ENCODE measurements around the gene NELL1.

The NELL1 gene

GRCh38 chr11:21476588-21476987, 807.2 kb downstream of the NELL1 start:
- WGBS (ENCODE audit: extremely low coverage, insufficient coverage, low lambda C conversion rate), result no CpG with 5 or more reads among the region's 4 CpGs
- Histone ChIP-seq H3K23ac (ENCODE audit: low read length) (no peak overlapping the region), H3K27ac (ENCODE audit: low read depth, low read length) (no peak overlapping the region)

GRCh38 chr11:21480240-21480639, 810.9 kb downstream of the NELL1 start:
- H3K23ac ChIP-seq (ENCODE audit: low read length), result no peak overlapping the region
- H3K79me1 ChIP-seq (ENCODE audit: low read length), result no peaks in the 10 kb centered on the region
- no peak overlapping the region for H3K9ac ChIP-seq (ENCODE audit: low read length)
- H4K8ac ChIP-seq (ENCODE audit: low read depth, low read length), result no peak overlapping the region
- H3K4me1 ChIP-seq (ENCODE audit: control insufficient read depth, low read depth, low read length), result no peaks in the 10 kb centered on the region
- no peak overlapping the region for H2BK120ac ChIP-seq (ENCODE audit: low read depth, low read length)
- no peaks in the 10 kb centered on the region for H3K79me2 ChIP-seq (ENCODE audit: control insufficient read depth, insufficient read depth, low read length)
- no peak overlapping the region for H3K56ac ChIP-seq (ENCODE audit: low read length)
- no peak overlapping the region for H3K4me3 ChIP-seq (ENCODE audit: low read length)
- no peak overlapping the region for H3K27ac ChIP-seq (ENCODE audit: low read depth, low read length)
- H3K4ac ChIP-seq (ENCODE audit: low read depth, low read length), result no peak overlapping the region
- no peak overlapping the region for H2AK5ac ChIP-seq (ENCODE audit: low read length)
- WGBS (ENCODE audit: extremely low coverage, insufficient coverage, low lambda C conversion rate), result no CpG with 5 or more reads among the region's 2 CpGs
- no peak overlapping the region for H2BK5ac ChIP-seq (ENCODE audit: low read length)
- H3K4me2 ChIP-seq (ENCODE audit: low read length), result no peak overlapping the region
- no peak for DNase-seq
- no peak overlapping the region for H2BK15ac ChIP-seq (replicated peaks; ENCODE audit: low read depth)
- no peaks in the 10 kb centered on the region for H3K27me3 ChIP-seq (ENCODE audit: insufficient read depth, low read length, poor library complexity)
- no peaks in the 10 kb centered on the region for H3K36me3 ChIP-seq (ENCODE audit: control insufficient read depth, insufficient read depth, low read length)
- H4K5ac ChIP-seq (ENCODE audit: low read length), result no peak overlapping the region
- no peak overlapping the region for H3K18ac ChIP-seq (ENCODE audit: low read length)

More at GRCh38 chr11:21476588-21476987, 807.2 kb downstream of the NELL1 start:
- Histone ChIP-seq H3K18ac (ENCODE audit: low read length) (no peak overlapping the region), H3K27me3 (ENCODE audit: insufficient read depth, low read length, poor library complexity) (no peaks in the 10 kb centered on the region), H3K4me3 (ENCODE audit: low read length) (no peak overlapping the region), H3K4me1 (ENCODE audit: control insufficient read depth, low read depth, low read length) (no peaks in the 10 kb centered on the region), H2BK5ac (ENCODE audit: low read length) (no peak overlapping the region), H3K4ac (ENCODE audit: low read depth, low read length) (no peak overlapping the region), H3K79me1 (ENCODE audit: low read length) (no peaks in the 10 kb centered on the region), H2AK5ac (ENCODE audit: low read length) (no peak overlapping the region), H3K4me2 (ENCODE audit: low read length) (no peak overlapping the region), H3K36me3 (ENCODE audit: control insufficient read depth, insufficient read depth, low read length) (no peaks in the 10 kb centered on the region), H3K9ac (ENCODE audit: low read length) (no peak overlapping the region), H3K79me2 (ENCODE audit: control insufficient read depth, insufficient read depth, low read length) (no peaks in the 10 kb centered on the region), H3K56ac (ENCODE audit: low read length) (no peak overlapping the region), H4K5ac (ENCODE audit: low read length) (no peak overlapping the region), H2BK15ac (replicated peaks; ENCODE audit: low read depth) (no peak overlapping the region), H2BK120ac (ENCODE audit: low read depth, low read length) (no peak overlapping the region), H4K8ac (ENCODE audit: low read depth, low read length) (no peak overlapping the region)
- no peak for DNase-seq

- H3K4me2 ChIP-seq (ENCODE audit: low read length), result no peak overlapping the region
- H2BK120ac ChIP-seq (ENCODE audit: low read depth, low read length), result no peak overlapping the region
- no peak overlapping the region for H3K56ac ChIP-seq (ENCODE audit: low read length)
- H3K4me3 ChIP-seq (ENCODE audit: low read length), result no peak overlapping the region
- H3K27ac ChIP-seq (ENCODE audit: low read depth, low read length), result no peak overlapping the region
- H3K23ac ChIP-seq (ENCODE audit: low read length), result no peak overlapping the region
- H3K18ac ChIP-seq (ENCODE audit: low read length), result no peak overlapping the region
- H3K9ac ChIP-seq (ENCODE audit: low read length), result no peak overlapping the region
- no peaks in the 10 kb centered on the region for H3K27me3 ChIP-seq (ENCODE audit: insufficient read depth, low read length, poor library complexity)
- H2BK15ac ChIP-seq (replicated peaks; ENCODE audit: low read depth), result no peak overlapping the region
- no peak overlapping the region for H2BK5ac ChIP-seq (ENCODE audit: low read length)
- H4K8ac ChIP-seq (ENCODE audit: low read depth, low read length), result no peak overlapping the region
- no peak overlapping the region for H4K5ac ChIP-seq (ENCODE audit: low read length)
- no peaks in the 10 kb centered on the region for H3K36me3 ChIP-seq (ENCODE audit: control insufficient read depth, insufficient read depth, low read length)
- no peak for DNase-seq
- H3K4me1 ChIP-seq (ENCODE audit: control insufficient read depth, low read depth, low read length), result no peaks in the 10 kb centered on the region
- H3K4ac ChIP-seq (ENCODE audit: low read depth, low read length), result no peak overlapping the region
- no peak overlapping the region for H2AK5ac ChIP-seq (ENCODE audit: low read length)
- H3K79me1 ChIP-seq (ENCODE audit: low read length), result no peaks in the 10 kb centered on the region
- no peaks in the 10 kb centered on the region for H3K79me2 ChIP-seq (ENCODE audit: control insufficient read depth, insufficient read depth, low read length)
Observed at GRCh38 chr11:21481255-21481654, 811.9 kb downstream of the NELL1 start.

GRCh38 chr11:21484039-21484438, 814.7 kb downstream of the NELL1 start:
- H3K23ac ChIP-seq (ENCODE audit: low read length), result no peak overlapping the region
- no peak for DNase-seq
- no peak overlapping the region for H3K18ac ChIP-seq (ENCODE audit: low read length)
- H3K79me1 ChIP-seq (ENCODE audit: low read length), result no peaks in the 10 kb centered on the region
- no peak overlapping the region for H3K4ac ChIP-seq (ENCODE audit: low read depth, low read length)
- H4K8ac ChIP-seq (ENCODE audit: low read depth, low read length), result no peak overlapping the region
- no peaks in the 10 kb centered on the region for H3K4me1 ChIP-seq (ENCODE audit: control insufficient read depth, low read depth, low read length)
- H4K5ac ChIP-seq (ENCODE audit: low read length), result no peak overlapping the region
- H3K4me3 ChIP-seq (ENCODE audit: low read length), result no peak overlapping the region
- H3K4me2 ChIP-seq (ENCODE audit: low read length), result no peak overlapping the region
- H3K27me3 ChIP-seq (ENCODE audit: insufficient read depth, low read length, poor library complexity), result no peaks in the 10 kb centered on the region
- no peak overlapping the region for H3K56ac ChIP-seq (ENCODE audit: low read length)
- no peak overlapping the region for H2BK5ac ChIP-seq (ENCODE audit: low read length)
- H3K27ac ChIP-seq (ENCODE audit: low read depth, low read length), result no peak overlapping the region
- H3K36me3 ChIP-seq (ENCODE audit: control insufficient read depth, insufficient read depth, low read length), result no peaks in the 10 kb centered on the region
- H3K79me2 ChIP-seq (ENCODE audit: control insufficient read depth, insufficient read depth, low read length), result no peaks in the 10 kb centered on the region
- H2BK15ac ChIP-seq (replicated peaks; ENCODE audit: low read depth), result no peak overlapping the region
- H2AK5ac ChIP-seq (ENCODE audit: low read length), result no peak overlapping the region
- H3K9ac ChIP-seq (ENCODE audit: low read length), result no peak overlapping the region
- H2BK120ac ChIP-seq (ENCODE audit: low read depth, low read length), result no peak overlapping the region
- no CpG with 5 or more reads among the region's 4 CpGs for WGBS (ENCODE audit: extremely low coverage, insufficient coverage, low lambda C conversion rate)

- H3K23ac ChIP-seq (ENCODE audit: low read length), result no peak overlapping the region
- WGBS (ENCODE audit: extremely low coverage, insufficient coverage, low lambda C conversion rate), result no CpG with 5 or more reads among the region's 1 CpG
Observed at GRCh38 chr11:21485006-21485405, 815.6 kb downstream of the NELL1 start.

GRCh38 chr11:21485426-21485825, 816.0 kb downstream of the NELL1 start:
- WGBS (ENCODE audit: extremely low coverage, insufficient coverage, low lambda C conversion rate), result no CpG with 5 or more reads among the region's 5 CpGs
- no peak for DNase-seq
- no peak overlapping the region for H4K8ac ChIP-seq (ENCODE audit: low read depth, low read length)
- no peak overlapping the region for H4K5ac ChIP-seq (ENCODE audit: low read length)
- H3K18ac ChIP-seq (ENCODE audit: low read length), result no peak overlapping the region
- H3K36me3 ChIP-seq (ENCODE audit: control insufficient read depth, insufficient read depth, low read length), result no peaks in the 10 kb centered on the region
- H3K79me2 ChIP-seq (ENCODE audit: control insufficient read depth, insufficient read depth, low read length), result no peaks in the 10 kb centered on the region
- no peak overlapping the region for H3K56ac ChIP-seq (ENCODE audit: low read length)
- H2BK120ac ChIP-seq (ENCODE audit: low read depth, low read length), result no peak overlapping the region
- H3K79me1 ChIP-seq (ENCODE audit: low read length), result no peaks in the 10 kb centered on the region
- H3K4me3 ChIP-seq (ENCODE audit: low read length), result no peak overlapping the region
- H3K9ac ChIP-seq (ENCODE audit: low read length), result no peak overlapping the region
- no peaks in the 10 kb centered on the region for H3K27me3 ChIP-seq (ENCODE audit: insufficient read depth, low read length, poor library complexity)
- H3K4me1 ChIP-seq (ENCODE audit: control insufficient read depth, low read depth, low read length), result no peaks in the 10 kb centered on the region
- no peak overlapping the region for H3K4me2 ChIP-seq (ENCODE audit: low read length)
- H2AK5ac ChIP-seq (ENCODE audit: low read length), result no peak overlapping the region
- no peak overlapping the region for H2BK5ac ChIP-seq (ENCODE audit: low read length)
- no peak overlapping the region for H2BK15ac ChIP-seq (replicated peaks; ENCODE audit: low read depth)
- H3K4ac ChIP-seq (ENCODE audit: low read depth, low read length), result no peak overlapping the region
- no peak overlapping the region for H3K27ac ChIP-seq (ENCODE audit: low read depth, low read length)
- no peak overlapping the region for H3K23ac ChIP-seq (ENCODE audit: low read length)

More at GRCh38 chr11:21485006-21485405, 815.6 kb downstream of the NELL1 start:
- Histone ChIP-seq H2BK120ac (ENCODE audit: low read depth, low read length) (no peak overlapping the region), H3K4me2 (ENCODE audit: low read length) (no peak overlapping the region), H4K5ac (ENCODE audit: low read length) (no peak overlapping the region), H3K4me1 (ENCODE audit: control insufficient read depth, low read depth, low read length) (no peaks in the 10 kb centered on the region), H3K36me3 (ENCODE audit: control insufficient read depth, insufficient read depth, low read length) (no peaks in the 10 kb centered on the region), H2BK5ac (ENCODE audit: low read length) (no peak overlapping the region), H2BK15ac (replicated peaks; ENCODE audit: low read depth) (no peak overlapping the region), H3K79me1 (ENCODE audit: low read length) (no peaks in the 10 kb centered on the region), H3K79me2 (ENCODE audit: control insufficient read depth, insufficient read depth, low read length) (no peaks in the 10 kb centered on the region), H3K9ac (ENCODE audit: low read length) (no peak overlapping the region), H3K56ac (ENCODE audit: low read length) (no peak overlapping the region), H3K27ac (ENCODE audit: low read depth, low read length) (no peak overlapping the region), H3K18ac (ENCODE audit: low read length) (no peak overlapping the region), H3K4ac (ENCODE audit: low read depth, low read length) (no peak overlapping the region), H3K4me3 (ENCODE audit: low read length) (no peak overlapping the region), H3K27me3 (ENCODE audit: insufficient read depth, low read length, poor library complexity) (no peaks in the 10 kb centered on the region), H4K8ac (ENCODE audit: low read depth, low read length) (no peak overlapping the region), H2AK5ac (ENCODE audit: low read length) (no peak overlapping the region)
- no peak for DNase-seq
